Liver (tissue), 3 donors: ENCODE measurements around the gene FAM227B.

Experiments used
- ATF3 ChIP-seq: IDR thresholded peaks from 2 replicates; pipeline ENCODE4 v1.6.1; 2016; ENCODE audit warnings: antibody characterized with exemption
- EGR1 ChIP-seq, 2 donors: IDR thresholded peaks; 2 replicates each; pipeline ENCODE4 v1.6.1; 2016 to 2018; ENCODE audit warnings: antibody characterized with exemption in 2 of 2, low read depth in 2 of 2
- FOXA1 ChIP-seq: IDR thresholded peaks from 2 replicates; pipeline ENCODE4 v1.6.1; 2016; ENCODE audit warnings: antibody characterized with exemption
- JUND ChIP-seq, 2 donors: IDR thresholded peaks; 2 replicates each; pipeline ENCODE4 v1.6.1; 2016; ENCODE audit warnings: antibody characterized with exemption in 2 of 2
- MAX ChIP-seq: IDR thresholded peaks from 2 replicates; pipeline ENCODE4 v1.6.1; 2016; ENCODE audit warnings: antibody characterized with exemption
- NR2F2 ChIP-seq: IDR thresholded peaks from 2 replicates; pipeline ENCODE4 v1.6.1; 2016; ENCODE audit warnings: antibody characterized with exemption
- RAD21 ChIP-seq, 2 donors: IDR thresholded peaks; 2 replicates each; pipeline ENCODE4 v1.6.1; 2016; ENCODE audit warnings: antibody characterized with exemption in 2 of 2, mild to moderate bottlenecking in 2 of 2
- RXRA ChIP-seq, 2 donors: IDR thresholded peaks; 2 replicates each; pipeline ENCODE4 v1.6.1; 2017 to 2018; ENCODE audit warnings: antibody characterized with exemption in 2 of 2, mild to moderate bottlenecking in 1 of 2
- SP1 ChIP-seq: IDR thresholded peaks from 2 replicates; pipeline ENCODE4 v1.6.1; 2018; ENCODE audit warnings: antibody characterized with exemption, mild to moderate bottlenecking
- TAF1 ChIP-seq: conservative IDR thresholded peaks from 2 replicates; pipeline ENCODE4 v1.6.1; 2016; ENCODE audit warnings: antibody characterized with exemption, mild to moderate bottlenecking
- TF ChIP-seq, protein P1 (sequence below): fragments of 150-350 bp; IDR thresholded peaks from 2 replicates; pipeline ENCODE4 v1.5.1; 2017; ENCODE audit warnings: improper control_type of control experiment, low read depth, low read length; ENCODE audit not compliant: missing input control
- TF ChIP-seq, protein P2 (sequence below): IDR thresholded peaks from 2 replicates; pipeline ENCODE4 v1.6.1; 2016; ENCODE audit warnings: antibody characterized with exemption, mild to moderate bottlenecking
- TF ChIP-seq, protein P3 (sequence below): IDR thresholded peaks from 2 replicates; pipeline ENCODE4 v1.6.1; 2016; ENCODE audit warnings: antibody characterized with exemption
- donor health status: healthy.
- donor health status: healthy.

- TF ChIP-seq, protein P1, sequence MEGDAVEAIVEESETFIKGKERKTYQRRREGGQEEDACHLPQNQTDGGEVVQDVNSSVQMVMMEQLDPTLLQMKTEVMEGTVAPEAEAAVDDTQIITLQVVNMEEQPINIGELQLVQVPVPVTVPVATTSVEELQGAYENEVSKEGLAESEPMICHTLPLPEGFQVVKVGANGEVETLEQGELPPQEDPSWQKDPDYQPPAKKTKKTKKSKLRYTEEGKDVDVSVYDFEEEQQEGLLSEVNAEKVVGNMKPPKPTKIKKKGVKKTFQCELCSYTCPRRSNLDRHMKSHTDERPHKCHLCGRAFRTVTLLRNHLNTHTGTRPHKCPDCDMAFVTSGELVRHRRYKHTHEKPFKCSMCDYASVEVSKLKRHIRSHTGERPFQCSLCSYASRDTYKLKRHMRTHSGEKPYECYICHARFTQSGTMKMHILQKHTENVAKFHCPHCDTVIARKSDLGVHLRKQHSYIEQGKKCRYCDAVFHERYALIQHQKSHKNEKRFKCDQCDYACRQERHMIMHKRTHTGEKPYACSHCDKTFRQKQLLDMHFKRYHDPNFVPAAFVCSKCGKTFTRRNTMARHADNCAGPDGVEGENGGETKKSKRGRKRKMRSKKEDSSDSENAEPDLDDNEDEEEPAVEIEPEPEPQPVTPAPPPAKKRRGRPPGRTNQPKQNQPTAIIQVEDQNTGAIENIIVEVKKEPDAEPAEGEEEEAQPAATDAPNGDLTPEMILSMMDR, result no peak
- TF ChIP-seq MAX, result no peak
- no peak for TF ChIP-seq TAF1
- TF ChIP-seq, protein P2, sequence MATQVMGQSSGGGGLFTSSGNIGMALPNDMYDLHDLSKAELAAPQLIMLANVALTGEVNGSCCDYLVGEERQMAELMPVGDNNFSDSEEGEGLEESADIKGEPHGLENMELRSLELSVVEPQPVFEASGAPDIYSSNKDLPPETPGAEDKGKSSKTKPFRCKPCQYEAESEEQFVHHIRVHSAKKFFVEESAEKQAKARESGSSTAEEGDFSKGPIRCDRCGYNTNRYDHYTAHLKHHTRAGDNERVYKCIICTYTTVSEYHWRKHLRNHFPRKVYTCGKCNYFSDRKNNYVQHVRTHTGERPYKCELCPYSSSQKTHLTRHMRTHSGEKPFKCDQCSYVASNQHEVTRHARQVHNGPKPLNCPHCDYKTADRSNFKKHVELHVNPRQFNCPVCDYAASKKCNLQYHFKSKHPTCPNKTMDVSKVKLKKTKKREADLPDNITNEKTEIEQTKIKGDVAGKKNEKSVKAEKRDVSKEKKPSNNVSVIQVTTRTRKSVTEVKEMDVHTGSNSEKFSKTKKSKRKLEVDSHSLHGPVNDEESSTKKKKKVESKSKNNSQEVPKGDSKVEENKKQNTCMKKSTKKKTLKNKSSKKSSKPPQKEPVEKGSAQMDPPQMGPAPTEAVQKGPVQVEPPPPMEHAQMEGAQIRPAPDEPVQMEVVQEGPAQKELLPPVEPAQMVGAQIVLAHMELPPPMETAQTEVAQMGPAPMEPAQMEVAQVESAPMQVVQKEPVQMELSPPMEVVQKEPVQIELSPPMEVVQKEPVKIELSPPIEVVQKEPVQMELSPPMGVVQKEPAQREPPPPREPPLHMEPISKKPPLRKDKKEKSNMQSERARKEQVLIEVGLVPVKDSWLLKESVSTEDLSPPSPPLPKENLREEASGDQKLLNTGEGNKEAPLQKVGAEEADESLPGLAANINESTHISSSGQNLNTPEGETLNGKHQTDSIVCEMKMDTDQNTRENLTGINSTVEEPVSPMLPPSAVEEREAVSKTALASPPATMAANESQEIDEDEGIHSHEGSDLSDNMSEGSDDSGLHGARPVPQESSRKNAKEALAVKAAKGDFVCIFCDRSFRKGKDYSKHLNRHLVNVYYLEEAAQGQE, result no peak
- no peak for TF ChIP-seq JUND (IDR thresholded peaks at IDR 0.05)
- TF ChIP-seq NR2F2, result no peak
- TF ChIP-seq, protein P3, sequence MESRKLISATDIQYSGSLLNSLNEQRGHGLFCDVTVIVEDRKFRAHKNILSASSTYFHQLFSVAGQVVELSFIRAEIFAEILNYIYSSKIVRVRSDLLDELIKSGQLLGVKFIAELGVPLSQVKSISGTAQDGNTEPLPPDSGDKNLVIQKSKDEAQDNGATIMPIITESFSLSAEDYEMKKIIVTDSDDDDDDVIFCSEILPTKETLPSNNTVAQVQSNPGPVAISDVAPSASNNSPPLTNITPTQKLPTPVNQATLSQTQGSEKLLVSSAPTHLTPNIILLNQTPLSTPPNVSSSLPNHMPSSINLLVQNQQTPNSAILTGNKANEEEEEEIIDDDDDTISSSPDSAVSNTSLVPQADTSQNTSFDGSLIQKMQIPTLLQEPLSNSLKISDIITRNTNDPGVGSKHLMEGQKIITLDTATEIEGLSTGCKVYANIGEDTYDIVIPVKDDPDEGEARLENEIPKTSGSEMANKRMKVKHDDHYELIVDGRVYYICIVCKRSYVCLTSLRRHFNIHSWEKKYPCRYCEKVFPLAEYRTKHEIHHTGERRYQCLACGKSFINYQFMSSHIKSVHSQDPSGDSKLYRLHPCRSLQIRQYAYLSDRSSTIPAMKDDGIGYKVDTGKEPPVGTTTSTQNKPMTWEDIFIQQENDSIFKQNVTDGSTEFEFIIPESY, result no peak
- TF ChIP-seq ATF3, result no peak
- TF ChIP-seq EGR1 (IDR thresholded peaks at IDR 0.05; ENCODE audit: low read depth in 2 of 2), result no peak
- no peak for TF ChIP-seq FOXA1
- TF ChIP-seq RAD21 (IDR thresholded peaks at IDR 0.05), result no peak
- TF ChIP-seq SP1, result no peak
- TF ChIP-seq RXRA (IDR thresholded peaks at IDR 0.05), result no peak
Observed at GRCh38 chr15:49441356-49441755, 179.3 kb downstream of the FAM227B start.
